ENCODE results near the gene KLF3. TPM values are rescaled to one million over a fixed set of nuclear protein-coding genes. Genes with fewer than 3 reads are reported as not detected.
A peak's percentile ranks its signal among the peaks of the same experiment; 100 is the strongest.

The KLF3 gene
- total and polyA plus RNA-seq, 9 of the 15 experiments (the other 6 are each of a cell fraction or from before 2014, with no cell fraction given), result 9.9 to 47.2 (median 18.1) TPM

- no TSS peak for BruUV-seq (replicated peaks)
- DNase-seq (ENCODE audit: extremely low read depth in 1 of 4, low spot score in 3 of 4), result peak in 1 of 4 experiments; percentile 48
- POLR2A ChIA-PET, result interaction anchor here (0.6 to 2.0 kb wide), 9 partner anchors 9 to 575 kb away, joined by 3 to 6 read pairs (median 4); no protein-coding TSS in a partner anchor
- intact Hi-C loops (cut with micrococcal nuclease), result loop anchor here (2.0 kb wide), 1 partner anchor 42 kb away; no protein-coding TSS in a partner anchor
- Histone ChIP-seq H3K79me2 (ENCODE audit: control insufficient read depth, insufficient read depth, low read length) (peaks cover 68% of the 10 kb centered on the region), H3K27ac (ENCODE audit: extremely low read depth, low read depth, low read length) (peak overlapping the region; percentile 97), H3K36me3 (ENCODE audit: control insufficient read depth, insufficient read depth, low read length) (peaks cover 10% of the 10 kb centered on the region), H2AFZ (ENCODE audit: low read depth, low read length) (peak overlapping the region; percentile 54; the same call in 1 of the 2 replicates), H3K27me3 (ENCODE audit: control insufficient read depth in 2 of 2, insufficient read depth in 2 of 2, low read length in 2 of 2) (no peaks in the 10 kb centered on the region), H3K9ac (ENCODE audit: insufficient read depth in 1 of 2, low read depth in 2 of 2, low read length in 2 of 2) (peak overlapping the region; percentile 96 to 98), H3K4me3 (peak overlapping the region; percentile 59), H4K20me1 (replicated peaks; ENCODE audit: control insufficient read depth, insufficient read depth, low read length) (no peaks in the 10 kb centered on the region), H3K9me1 (ENCODE audit: control insufficient read depth, insufficient read depth, low read length) (no peaks in the 10 kb centered on the region), H3K9me3 (replicated peaks; ENCODE audit: control insufficient read depth, insufficient read depth, low read depth, low read length) (peaks cover 14% of the 10 kb centered on the region), H3K4me1 (replicated peaks in 1 of 2; ENCODE audit: control insufficient read depth in 2 of 2, insufficient read depth in 2 of 2, low read length in 2 of 2) (peaks cover 17 to 25% of the 10 kb centered on the region in 2 experiments), H3K4me2 (ENCODE audit: insufficient read depth, low read length) (peak overlapping the region; percentile 90)
- in situ Hi-C loops (cut with MboI), result no loop called here
- no peak for FAIRE-seq
- CTCF ChIA-PET (ENCODE audit: low intra/inter-chr PET ratio), result no interaction called here
- WGBS (ENCODE audit: insufficient coverage, low coverage, missing lambda C conversion rate), result under 1% methylated on average over 50 of the region's 85 CpGs
- peak; percentile 3 for ATAC-seq
- TF ChIP-seq HDGF (IDR thresholded peaks at IDR 0.05) (no peak), ZBTB11 (CRISPR knock-in tag; IDR thresholded peaks at IDR 0.05) (peak in 1 of 3 experiments; percentile 31; a peak in 1 of 6 replicates), YY1 (IDR thresholded peaks at IDR 0.05; ENCODE audit: borderline replicate concordance in 1 of 3, control insufficient read depth in 1 of 3, extremely low read depth in 1 of 3, insufficient read depth in 3 of 3, insufficient read length in 1 of 3, insufficient replicate concordance in 2 of 3, low read depth in 1 of 3, low read length in 2 of 3) (peak in 1 of 3 experiments; percentile 29), SMARCA5 (IDR thresholded peaks at IDR 0.05) (no peak), HNRNPLL (IDR thresholded peaks at IDR 0.05; ENCODE audit: low read depth, low read length, poor library complexity, severe bottlenecking) (peak; percentile 49), SUPT5H (IDR thresholded peaks at IDR 0.05) (0 out of 2 replicates have a peak, but pooled peaks have one; percentile 23), CHCHD3 (CRISPR knock-in tag; IDR thresholded peaks at IDR 0.05) (no peak), ARID4B (CRISPR knock-in tag; IDR thresholded peaks at IDR 0.05) (0 out of 2 replicates have a peak, but pooled peaks have one; percentile 11), PHB (CRISPR knock-in tag; IDR thresholded peaks at IDR 0.05) (0 out of 2 replicates have a peak, but pooled peaks have one; percentile 31), PCBP1 (IDR thresholded peaks at IDR 0.05; ENCODE audit: low read depth, low read length, poor library complexity, severe bottlenecking) (peak; percentile 50), E2F3 (CRISPR knock-in tag; IDR thresholded peaks at IDR 0.05) (no peak), ZNF785 (CRISPR knock-in tag; IDR thresholded peaks at IDR 0.05) (no peak), POLR2G (IDR thresholded peaks at IDR 0.05; ENCODE audit: low read depth, low read length) (peak; percentile 80)
Measured at GRCh38 chr4:38663090-38663800, 754 bp upstream of the KLF3 start.

Measured in K562 (cell line).